GM23248 (cell line): ENCODE measurements around the gene CCDC102B.

Experiments
- EZH2 ChIP-seq: fragments of 200-600 bp; sonication (generic); IDR thresholded peaks from 2 replicates; pipeline ENCODE4 v1.6.1; 2018; ENCODE audit warnings: antibody characterized with exemption, mild to moderate bottlenecking; ENCODE audit not compliant: insufficient read depth, poor library complexity, severe bottlenecking
- EZH2phosphoT487 ChIP-seq: fragments of 200-600 bp; sonication (generic); IDR thresholded peaks from 2 replicates; pipeline ENCODE4 v1.6.1; 2018; ENCODE audit warnings: antibody characterized with exemption, moderate library complexity, mild to moderate bottlenecking, low read depth; ENCODE audit not compliant: insufficient read depth

DNA sequence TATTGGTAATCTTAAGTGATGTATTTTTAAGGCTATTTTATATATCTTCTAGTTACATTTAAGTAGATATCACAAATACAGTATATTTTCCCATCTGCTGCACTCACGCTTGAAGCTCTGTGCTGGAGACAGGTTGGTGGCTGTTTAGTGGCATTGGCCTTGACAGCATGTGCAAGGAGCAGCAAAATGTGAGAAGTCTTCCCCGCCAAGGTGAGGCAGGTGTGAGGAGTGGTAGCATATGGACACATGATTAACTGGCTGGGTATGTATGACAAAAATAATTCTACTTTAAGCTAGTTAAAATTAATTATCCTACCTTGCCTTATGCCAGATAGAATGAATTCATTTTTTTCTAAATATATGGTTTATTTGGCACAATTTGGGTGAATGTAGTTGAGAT lies 117.2 kb downstream of the CCDC102B start:
- TF ChIP-seq EZH2phosphoT487, result no peak
- TF ChIP-seq EZH2, result no peak
